ENCODE data around the gene ANKS6. TPM values are rescaled to one million over a fixed set of nuclear protein-coding genes. Genes with fewer than 3 reads are reported as not detected.

The ANKS6 gene
- total RNA-seq, 2 experiments from 2014 or later, result 11.8 to 12.2 TPM

GRCh38 chr9:98807814-98808195, 11.4 kb upstream of the ANKS6 start:
- ChIA-PET POLR2A (interaction anchor here (1.3 to 5.4 kb wide), 3 partner anchors 11 to 1174 kb away, joined by 7 to 15 read pairs (median 9); partner anchors contain the start of genes ANKS6, NCBP1, TBC1D2 and TSTD2), CTCF (no interaction called here)
- H3K27me3 Mint-ChIP-seq, result peaks cover 8% of the 10 kb centered on the region
- DNase-seq (peak in 6 of 14 experiments; percentile 15 to 62 (median 42)), ATAC-seq (ENCODE audit: poor library complexity) (peak; percentile 43)
- peaks cover 1 to 5% of the 10 kb centered on the region in 2 experiments for H3K27me3 ChIP-seq (ENCODE audit: control insufficient read depth in 1 of 2, insufficient read depth in 2 of 2, low read length in 2 of 2)
- peak overlapping the region; percentile 77 for H3K4me3 ChIP-seq (ENCODE audit: low read length)
- no peak overlapping the region for H3K27ac Mint-ChIP-seq
- H3K36me3 ChIP-seq (ENCODE audit: insufficient read depth, low read length), result no peaks in the 10 kb centered on the region
- H3K27ac ChIP-seq (ENCODE audit: low read depth in 1 of 2, low read length in 2 of 2), result no peak overlapping the region
- intact Hi-C loops (cut with DNase I, micrococcal nuclease), result loop anchor here in 1 of 2 experiments (1.0 to 10.0 kb wide), 6 partner anchors 10 to 1297 kb away; partner anchors contain the start of genes NCBP1, STX17 and TSTD2
- peaks cover 20% of the 10 kb centered on the region for H3K4me1 ChIP-seq (ENCODE audit: insufficient read depth, low read length)
- H3K4me3 Mint-ChIP-seq, result peak overlapping the region; percentile 88
- H3K9me3 ChIP-seq (ENCODE audit: control insufficient read depth in 1 of 2, insufficient read depth in 1 of 2, low read length in 2 of 2), result no peaks in the 10 kb centered on the region
- TF ChIP-seq CTCF (IDR thresholded peaks at IDR 0.05), result no peak
- peaks cover 27% of the 10 kb centered on the region for H3K4me1 Mint-ChIP-seq (ENCODE audit: low read depth)
- H3K36me3 Mint-ChIP-seq (ENCODE audit: low read depth), result no peaks in the 10 kb centered on the region
- no peaks in the 10 kb centered on the region for H3K9me3 Mint-ChIP-seq

GRCh38 chr9:98807070-98807813, 10.9 kb upstream of the ANKS6 start, which contains the start of gene GALNT12:
Gene GALNT12 (plus strand): TSS chr9:98807670. CDS start chr9:98807699, 29 bp downstream.
- DNase-seq, result peak in 13 of 14 experiments; percentile 26 to 77 (median 54)
- no peak for TF ChIP-seq CTCF (IDR thresholded peaks at IDR 0.05)
- ATAC-seq (ENCODE audit: poor library complexity), result peak; percentile 83
- intact Hi-C loops (cut with DNase I, micrococcal nuclease), result loop anchor here in 1 of 2 experiments (1.0 to 10.0 kb wide), 6 partner anchors 9 to 1298 kb away; partner anchors contain the start of genes NCBP1, STX17 and TSTD2
- H3K27ac ChIP-seq (ENCODE audit: low read depth in 1 of 2, low read length in 2 of 2), result no peak within 1 kb of the TSS
- Mint-ChIP-seq H3K4me3 (peak within 1 kb of the TSS; percentile 94), H3K4me1 (ENCODE audit: low read depth) (peaks cover 27% of the 10 kb centered on the region), H3K9me3 (no peaks in the 10 kb centered on the region), H3K27me3 (peaks cover 8% of the 10 kb centered on the region), H3K36me3 (ENCODE audit: low read depth) (no peaks in the 10 kb centered on the region), H3K27ac (peak within 1 kb of the TSS; percentile 39)
- no peaks in the 10 kb centered on the region for H3K36me3 ChIP-seq (ENCODE audit: insufficient read depth, low read length)
- H3K27me3 ChIP-seq (ENCODE audit: control insufficient read depth in 1 of 2, insufficient read depth in 2 of 2, low read length in 2 of 2), result peaks cover 4 to 5% of the 10 kb centered on the region in 2 experiments
- H3K4me1 ChIP-seq (ENCODE audit: insufficient read depth, low read length), result peaks cover 20% of the 10 kb centered on the region
- CTCF ChIA-PET, result interaction anchor here (1.1 kb wide), 2 partner anchors 10 kb away, joined by 3 read pairs; no protein-coding TSS in a partner anchor
- no peaks in the 10 kb centered on the region for H3K9me3 ChIP-seq (ENCODE audit: control insufficient read depth in 1 of 2, insufficient read depth in 1 of 2, low read length in 2 of 2)
- POLR2A ChIA-PET, result interaction anchor here (1.3 to 5.4 kb wide), 3 partner anchors 10 to 1174 kb away, joined by 7 to 15 read pairs (median 9); partner anchors contain the start of genes ANKS6, NCBP1, TBC1D2 and TSTD2
- peak within 1 kb of the TSS; percentile 77 for H3K4me3 ChIP-seq (ENCODE audit: low read length)

GRCh38 chr9:98806394-98807035, 10.2 kb upstream of the ANKS6 start:
- H3K27me3 Mint-ChIP-seq, result peaks cover 8% of the 10 kb centered on the region
- Histone ChIP-seq H3K27ac (ENCODE audit: low read depth in 1 of 2, low read length in 2 of 2) (no peak overlapping the region), H3K36me3 (ENCODE audit: insufficient read depth, low read length) (no peaks in the 10 kb centered on the region), H3K4me1 (ENCODE audit: insufficient read depth, low read length) (peaks cover 20% of the 10 kb centered on the region), H3K9me3 (ENCODE audit: control insufficient read depth in 1 of 2, insufficient read depth in 1 of 2, low read length in 2 of 2) (no peaks in the 10 kb centered on the region), H3K4me3 (ENCODE audit: low read length) (no peak overlapping the region), H3K27me3 (ENCODE audit: control insufficient read depth in 1 of 2, insufficient read depth in 2 of 2, low read length in 2 of 2) (peaks cover 4 to 9% of the 10 kb centered on the region in 2 experiments)
- ChIA-PET POLR2A (interaction anchor here (2.3 to 5.4 kb wide), 2 partner anchors 10 to 551 kb away, joined by 9 to 15 read pairs; partner anchors contain the start of genes ANKS6 and TBC1D2), CTCF (interaction anchor here (1.1 kb wide), 2 partner anchors 9 to 10 kb away, joined by 3 read pairs; no protein-coding TSS in a partner anchor)
- TF ChIP-seq CTCF (IDR thresholded peaks at IDR 0.05), result no peak
- H3K4me3 Mint-ChIP-seq, result peak overlapping the region; percentile 94
- intact Hi-C loops (cut with DNase I, micrococcal nuclease), result loop anchor here in 1 of 2 experiments (1.0 to 10.0 kb wide), 6 partner anchors 8 to 1298 kb away; partner anchors contain the start of genes NCBP1, STX17 and TSTD2
- peak overlapping the region; percentile 39 for H3K27ac Mint-ChIP-seq
- H3K36me3 Mint-ChIP-seq (ENCODE audit: low read depth), result no peaks in the 10 kb centered on the region
- H3K4me1 Mint-ChIP-seq (ENCODE audit: low read depth), result peaks cover 27% of the 10 kb centered on the region
- ATAC-seq (ENCODE audit: poor library complexity) (no peak), DNase-seq (no peak)
- H3K9me3 Mint-ChIP-seq, result no peaks in the 10 kb centered on the region

Measured in CD4-positive, alpha-beta T cell (primary cell).